GM20431 (cell line): ENCODE data around the gene GRM8.
"Not testable (repeated sequence)": the region's sequence is repeated elsewhere in the genome, so short reads cannot be mapped to it uniquely, and the experiment has no call there.

Experiments used
- in situ Hi-C: fragments of 300-500 bp; cut with MseI, MboI; formaldehyde crosslinking; loops from one replicate; pipeline ENCODE4 v1.15.0; 2020; ENCODE audit warnings: low sequenced_read_pairs; ENCODE audit not compliant: unreplicated experiment

Gene GRM8

DNA sequence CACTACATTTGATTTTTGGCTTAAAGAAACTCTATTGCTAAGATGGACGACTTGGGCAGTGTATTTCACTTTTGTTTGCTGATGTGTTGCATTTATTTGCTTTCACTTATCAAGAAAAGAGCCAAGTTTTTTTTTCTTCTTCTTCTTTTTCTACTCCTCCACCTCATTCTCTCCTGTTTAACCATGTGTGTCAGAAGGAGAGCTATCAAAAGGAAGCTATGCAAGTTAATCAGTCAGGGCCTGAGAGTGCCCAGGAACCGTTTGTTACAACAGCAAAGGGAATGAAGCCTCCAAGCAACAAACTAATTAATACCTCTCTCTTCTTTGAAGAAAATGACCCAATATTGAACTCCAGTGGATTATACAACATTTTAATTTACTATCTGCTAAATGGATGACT lies 299.3 kb downstream of the GRM8 start:
- in situ Hi-C loops: no loop called here

DNA sequence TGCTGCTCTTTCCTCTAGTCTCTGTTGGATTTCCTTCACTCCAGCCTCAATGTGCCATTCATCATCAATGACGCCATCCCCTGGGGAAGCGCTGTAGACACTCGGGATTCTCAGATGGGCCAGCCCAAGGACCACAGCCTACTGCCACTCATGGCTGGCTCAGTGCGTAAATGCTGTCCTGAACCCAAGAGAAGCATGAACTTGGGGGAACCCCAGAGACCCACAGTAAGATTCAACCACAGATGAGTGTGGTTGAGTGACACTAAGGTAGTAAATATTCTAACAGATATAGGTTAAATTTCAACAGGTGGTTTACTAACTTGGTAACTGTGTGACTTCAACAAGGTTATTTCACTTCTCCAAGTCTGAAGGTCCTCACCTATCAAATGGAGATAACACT lies 304.1 kb downstream of the GRM8 start:
- in situ Hi-C loops: no loop called here

DNA sequence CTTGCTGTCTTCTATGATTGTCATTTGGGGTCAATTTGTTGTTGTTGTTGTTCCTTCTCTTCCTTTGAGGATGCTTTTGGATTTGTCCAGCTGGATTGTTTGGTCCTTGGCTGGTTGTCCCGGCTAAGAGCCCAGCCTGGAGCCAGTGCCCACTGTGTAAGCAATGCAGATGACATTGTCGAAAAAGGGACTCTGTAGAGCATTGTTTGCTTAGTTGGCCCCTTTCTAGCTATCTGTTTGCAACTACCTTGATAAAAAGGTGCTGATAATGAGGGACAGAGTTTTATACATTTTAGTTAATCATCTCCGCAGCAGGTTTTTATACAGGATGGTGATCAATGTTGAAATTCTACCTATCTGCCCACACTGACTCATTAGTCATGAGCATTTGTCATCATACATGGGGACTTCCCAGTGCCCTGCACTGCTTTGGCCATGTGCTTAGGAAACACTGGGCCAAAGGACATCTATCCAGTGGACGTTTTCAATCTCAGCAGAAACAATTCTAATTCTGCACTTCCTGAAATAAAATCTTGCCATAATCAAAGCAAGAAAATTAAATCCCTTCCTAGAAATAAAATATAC lies 311.9 kb downstream of the GRM8 start:
- in situ Hi-C loops: no loop called here

DNA sequence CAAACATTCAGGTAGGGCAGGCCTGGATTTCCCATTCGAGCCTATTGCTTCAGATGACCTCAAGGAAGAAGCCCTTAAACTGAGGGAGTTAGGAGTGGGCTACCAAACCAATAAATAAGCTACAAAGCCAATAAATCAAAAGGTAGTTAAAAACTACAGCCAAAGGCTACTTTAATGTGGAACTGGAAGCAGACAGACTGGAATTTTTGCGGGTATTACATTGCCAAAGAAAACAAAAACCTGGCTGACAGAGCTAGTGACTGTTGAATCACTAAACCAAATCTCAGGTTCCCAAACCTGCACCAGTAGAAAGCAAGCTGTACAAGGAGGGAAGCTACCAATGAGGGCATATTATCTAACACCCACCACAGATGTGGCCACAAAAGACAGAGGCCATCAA lies 315.6 kb downstream of the GRM8 start:
- in situ Hi-C loops: no loop called here

DNA sequence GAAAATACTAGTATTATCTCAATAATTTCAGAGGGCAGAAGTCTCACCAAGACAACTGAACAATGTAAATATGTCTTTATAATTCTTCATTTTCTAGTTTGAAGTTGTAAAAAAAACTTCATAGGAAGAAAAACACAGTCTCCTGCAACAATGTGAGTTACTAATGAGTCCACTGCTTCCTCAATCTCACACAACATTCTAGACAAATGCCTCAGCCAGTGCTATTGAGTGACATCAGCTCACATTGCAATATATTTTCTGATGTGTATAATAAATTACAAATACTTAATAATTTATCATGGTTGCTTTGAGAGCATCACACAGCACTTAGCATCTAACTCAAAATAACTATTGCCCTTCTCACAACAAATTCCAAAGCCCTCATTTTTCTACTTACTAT lies 321.2 kb downstream of the GRM8 start:
- in situ Hi-C loops: no loop called here

DNA sequence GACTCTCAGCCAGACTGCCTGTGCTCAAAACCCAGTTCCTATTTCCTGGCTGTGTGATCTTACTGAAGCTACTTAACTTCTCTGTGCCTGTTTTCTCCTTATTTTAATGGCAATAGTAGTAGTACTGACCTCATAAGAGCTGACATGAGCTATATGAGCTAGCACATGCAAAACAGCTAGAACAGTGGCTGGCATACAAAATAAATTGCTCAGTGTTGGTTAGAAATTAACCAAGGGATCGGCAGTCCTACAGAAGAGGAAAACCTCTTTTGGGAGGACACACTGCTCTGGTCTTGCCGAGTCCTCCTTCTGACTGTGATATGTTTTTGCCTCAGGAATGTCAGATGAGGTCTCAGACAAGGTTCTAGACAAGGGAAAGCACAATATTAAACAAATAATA lies 322.6 kb downstream of the GRM8 start:
- in situ Hi-C loops: no loop called here

DNA sequence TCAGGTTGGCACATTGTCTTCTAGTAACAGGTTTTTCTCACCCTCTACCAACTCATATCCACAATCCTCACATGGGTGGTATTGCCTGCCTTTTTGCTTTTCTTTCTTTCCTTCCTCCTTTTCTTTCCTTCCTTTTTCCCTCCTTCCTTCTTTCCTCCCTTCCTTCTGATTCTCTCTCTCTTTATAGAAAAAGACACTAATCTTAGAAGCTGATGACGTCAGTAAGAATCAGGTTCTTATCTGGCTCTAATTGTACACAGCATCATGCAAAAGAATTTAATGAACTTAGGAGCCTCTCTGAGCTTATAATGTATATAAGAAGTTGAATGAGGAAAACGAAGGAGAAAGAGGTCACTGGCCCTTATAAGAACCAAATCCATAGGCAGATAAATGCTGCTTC lies 328.3 kb downstream of the GRM8 start:
- in situ Hi-C loops: no loop called here

DNA sequence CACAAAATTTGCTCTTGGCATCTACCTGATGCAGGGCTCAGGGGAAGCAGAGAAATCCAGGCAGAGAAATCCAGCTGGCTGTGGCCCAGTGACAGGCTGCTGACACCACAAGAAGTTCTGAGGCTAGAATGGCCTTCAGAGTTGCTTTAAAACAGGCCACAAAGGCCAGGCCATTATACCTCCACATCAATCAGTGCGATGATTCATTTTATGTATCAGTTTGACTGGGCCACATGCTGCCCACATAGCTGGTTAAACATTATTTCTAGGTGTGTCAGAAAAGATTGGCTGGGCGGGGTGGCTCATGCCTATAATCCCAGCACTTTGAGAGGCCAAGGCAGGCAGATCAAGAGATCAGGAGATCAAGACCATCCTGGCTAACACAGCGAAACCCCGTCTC lies 341.1 kb downstream of the GRM8 start:
- in situ Hi-C loops: not testable (repeated sequence)

DNA sequence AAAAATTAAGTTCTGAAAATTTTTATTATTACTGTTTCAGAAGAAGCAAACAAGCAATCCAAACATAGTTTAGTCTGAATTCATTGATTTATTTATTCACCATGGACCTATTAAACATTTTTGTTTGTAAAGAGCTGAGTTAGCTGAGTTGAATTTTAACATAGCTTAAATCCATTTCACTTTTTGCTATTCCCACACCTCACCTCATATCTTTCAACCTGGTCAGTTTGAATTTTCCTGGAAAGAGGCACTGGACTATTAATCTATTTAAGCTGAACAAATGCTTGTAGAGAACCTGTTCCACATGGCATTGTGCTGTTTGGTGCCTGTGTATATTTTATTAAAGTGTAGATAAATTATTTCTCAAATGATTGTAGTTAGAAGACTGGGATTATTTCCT lies 344.2 kb downstream of the GRM8 start:
- in situ Hi-C loops: not testable (repeated sequence)

DNA sequence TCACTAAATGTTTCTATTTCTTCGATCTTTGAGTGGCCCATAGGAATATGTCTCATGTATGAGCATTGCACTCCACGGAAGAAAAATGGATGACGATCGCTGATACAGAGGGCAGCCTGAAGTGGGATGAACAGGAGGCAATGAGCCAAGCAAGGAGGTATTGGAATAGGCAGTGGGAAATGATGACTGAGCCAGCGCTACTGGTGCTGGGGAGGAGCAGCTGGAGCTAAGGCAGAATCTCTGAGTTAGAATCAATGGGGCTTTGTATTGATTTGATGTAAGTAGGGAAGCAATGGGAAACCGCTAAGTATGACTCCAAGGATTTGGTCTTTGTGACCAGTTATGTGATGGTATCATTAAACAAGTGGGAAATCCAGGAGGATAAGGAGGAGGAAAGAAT lies 345.1 kb downstream of the GRM8 start:
- in situ Hi-C loops: not testable (repeated sequence)

DNA sequence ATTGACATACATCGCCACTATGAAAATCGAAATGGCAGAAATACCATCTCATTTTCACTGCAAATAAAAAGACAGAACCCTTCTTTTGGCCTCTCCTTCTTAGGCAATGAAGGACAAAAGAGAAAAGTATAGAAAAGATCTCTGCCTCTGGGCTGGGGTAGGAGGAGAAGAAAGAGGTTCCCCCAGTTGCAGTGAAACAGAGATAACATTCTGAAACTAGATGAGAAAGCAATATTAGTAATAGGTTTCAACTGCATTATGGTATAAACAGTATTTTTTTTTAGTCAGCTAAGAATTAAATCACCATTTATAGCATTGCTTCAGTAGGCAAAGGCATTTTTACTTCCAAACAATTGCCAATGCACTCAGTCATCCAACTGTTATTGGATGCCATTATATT lies 347.5 kb downstream of the GRM8 start:
- in situ Hi-C loops: not testable (repeated sequence)

DNA sequence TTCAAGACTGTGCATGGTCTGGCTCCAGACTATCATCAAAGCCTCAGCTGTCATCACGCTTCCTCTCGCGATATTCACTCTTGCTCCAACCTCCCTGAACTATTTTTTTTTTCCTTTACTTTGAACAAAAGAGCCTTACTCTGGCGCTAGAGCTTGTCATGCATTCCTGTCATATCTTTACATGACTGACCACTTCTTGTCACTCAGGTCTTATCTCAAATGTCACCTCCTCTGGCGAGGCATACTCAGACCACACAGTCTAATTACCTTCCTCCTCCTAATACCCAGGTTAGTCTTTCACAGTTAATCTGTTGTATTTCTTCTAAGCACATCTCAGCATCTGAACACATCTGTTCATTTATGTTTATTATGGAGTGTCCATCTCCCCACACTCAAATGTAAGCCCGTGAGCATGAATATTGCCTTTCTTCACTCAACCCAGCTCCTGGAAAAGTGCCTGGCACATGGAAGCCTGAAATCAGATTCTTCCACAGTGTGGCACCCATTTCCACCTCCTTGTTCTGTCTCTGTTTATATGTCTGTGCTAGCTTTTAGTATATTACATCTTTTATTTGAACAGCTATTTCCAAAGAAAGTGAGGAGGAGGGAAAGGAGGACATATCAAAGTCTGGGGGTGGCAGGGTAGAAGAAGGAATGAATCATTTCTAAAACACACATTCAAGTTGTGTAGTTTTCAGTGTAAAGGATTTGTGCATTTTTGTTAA lies 351.5 kb downstream of the GRM8 start:
- in situ Hi-C loops: not testable (repeated sequence)

DNA sequence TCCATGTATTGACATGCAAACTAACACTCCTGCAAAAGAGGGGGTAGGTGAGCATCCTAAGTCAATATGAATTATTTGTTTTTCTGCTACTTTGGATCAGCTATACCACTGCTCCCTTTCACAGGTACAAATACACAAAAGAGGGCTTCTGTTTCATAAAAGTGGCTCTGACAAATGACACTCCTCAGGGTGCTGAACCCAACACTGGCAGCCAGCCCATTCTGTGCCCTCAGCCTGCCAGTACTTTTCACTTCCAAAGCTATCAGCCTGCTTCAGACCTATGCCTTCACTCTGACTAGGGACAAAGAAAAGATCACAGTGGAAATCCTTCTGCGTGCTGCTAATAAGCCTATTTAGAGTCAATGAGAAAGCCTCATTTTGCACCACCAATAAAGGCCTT lies 364.8 kb downstream of the GRM8 start:
- in situ Hi-C loops: not testable (repeated sequence)

DNA sequence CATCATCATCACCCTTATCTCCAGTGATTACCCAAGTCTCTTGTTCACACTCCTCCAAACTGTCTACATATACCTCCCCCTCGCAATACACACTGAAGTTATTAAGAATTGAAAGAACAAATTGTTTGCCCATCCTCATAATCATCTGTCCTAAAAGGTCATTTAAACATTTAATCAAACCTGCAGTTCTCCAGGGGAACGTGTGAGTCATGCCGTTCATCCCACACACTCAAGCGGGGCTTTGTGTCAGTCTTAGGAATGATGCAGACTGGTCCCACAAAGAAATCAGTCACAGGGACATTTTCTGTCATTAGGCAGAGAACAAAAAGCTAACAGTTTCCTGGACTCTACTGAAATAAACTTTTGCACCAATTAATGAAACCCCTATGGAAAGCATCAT lies 365.2 kb downstream of the GRM8 start:
- in situ Hi-C loops: not testable (repeated sequence)

DNA sequence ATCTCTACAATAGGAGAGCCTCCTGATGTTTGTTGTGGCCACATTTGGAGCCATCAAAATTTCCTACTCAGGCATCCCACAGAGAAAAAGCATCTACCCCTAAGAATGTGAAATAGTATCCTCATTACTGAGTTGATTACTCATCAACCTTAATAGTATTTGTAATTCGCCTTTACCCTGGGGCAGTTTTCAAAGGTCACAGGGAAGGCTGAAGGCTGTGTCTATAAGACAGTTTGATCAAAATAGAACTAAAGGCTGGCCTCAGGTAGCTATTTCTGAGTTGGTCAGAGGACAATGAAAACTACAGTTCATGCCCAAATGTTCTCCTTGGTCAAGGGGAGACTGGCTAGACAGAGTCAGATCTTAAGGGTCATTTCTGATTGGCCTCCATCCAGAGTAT lies 370.0 kb downstream of the GRM8 start:
- in situ Hi-C loops: not testable (repeated sequence)

DNA sequence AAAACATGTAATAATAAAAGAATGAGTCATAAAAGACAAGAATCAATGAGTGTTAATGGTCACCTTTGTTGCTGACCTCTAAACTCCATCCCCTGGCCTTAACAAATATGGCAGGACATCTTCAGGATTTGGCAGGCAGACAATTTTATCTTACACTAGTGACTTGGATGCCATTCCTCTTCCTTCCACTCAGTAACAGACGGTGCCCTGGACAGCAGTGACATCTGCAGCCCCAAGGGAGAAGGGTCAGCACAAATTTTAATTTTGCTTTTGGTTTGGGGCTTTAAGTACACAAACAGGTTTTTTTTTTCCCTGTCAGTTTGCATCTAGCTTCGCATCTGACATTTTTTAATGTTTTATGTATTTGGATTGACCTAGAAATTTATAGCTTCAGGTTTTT lies 370.8 kb downstream of the GRM8 start:
- in situ Hi-C loops: not testable (repeated sequence)

DNA sequence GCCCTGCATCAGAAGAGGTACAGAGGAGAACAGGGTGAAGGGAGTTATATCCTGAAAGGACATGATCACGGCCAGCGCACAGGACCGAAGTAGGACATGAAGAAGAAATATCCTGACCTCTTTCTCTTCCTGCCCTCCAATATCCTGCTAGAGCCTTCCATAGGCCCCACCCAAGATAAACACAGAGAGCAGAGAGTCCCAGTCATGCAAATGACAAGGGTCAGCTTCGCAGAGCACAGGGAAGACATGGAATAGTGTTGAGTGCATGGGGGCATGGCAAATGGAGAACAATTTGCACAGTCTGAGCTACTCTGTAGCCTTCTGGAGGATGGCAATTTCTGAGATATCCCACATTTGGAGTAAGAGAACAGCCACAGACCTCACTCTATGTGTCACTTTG lies 371.4 kb downstream of the GRM8 start:
- in situ Hi-C loops: no loop called here

DNA sequence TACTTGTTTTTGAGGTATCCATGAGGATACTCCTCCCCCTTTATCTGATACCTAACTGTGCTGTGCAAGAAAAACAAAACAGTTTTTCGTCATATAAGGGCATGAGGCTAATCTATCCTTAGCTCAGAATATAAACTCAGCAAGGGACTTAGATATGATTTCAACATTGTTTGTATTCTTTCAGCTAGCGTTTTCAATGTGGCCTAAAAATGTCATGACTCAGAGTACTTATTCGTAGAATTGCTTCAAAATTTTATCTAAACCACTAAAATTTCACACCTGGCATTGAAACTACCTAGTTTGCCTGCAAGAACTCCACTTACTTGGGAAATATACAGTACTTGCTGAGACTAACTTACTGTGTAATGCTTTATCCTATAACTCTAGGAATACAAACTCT lies 376.2 kb downstream of the GRM8 start:
- in situ Hi-C loops: not testable (repeated sequence)

DNA sequence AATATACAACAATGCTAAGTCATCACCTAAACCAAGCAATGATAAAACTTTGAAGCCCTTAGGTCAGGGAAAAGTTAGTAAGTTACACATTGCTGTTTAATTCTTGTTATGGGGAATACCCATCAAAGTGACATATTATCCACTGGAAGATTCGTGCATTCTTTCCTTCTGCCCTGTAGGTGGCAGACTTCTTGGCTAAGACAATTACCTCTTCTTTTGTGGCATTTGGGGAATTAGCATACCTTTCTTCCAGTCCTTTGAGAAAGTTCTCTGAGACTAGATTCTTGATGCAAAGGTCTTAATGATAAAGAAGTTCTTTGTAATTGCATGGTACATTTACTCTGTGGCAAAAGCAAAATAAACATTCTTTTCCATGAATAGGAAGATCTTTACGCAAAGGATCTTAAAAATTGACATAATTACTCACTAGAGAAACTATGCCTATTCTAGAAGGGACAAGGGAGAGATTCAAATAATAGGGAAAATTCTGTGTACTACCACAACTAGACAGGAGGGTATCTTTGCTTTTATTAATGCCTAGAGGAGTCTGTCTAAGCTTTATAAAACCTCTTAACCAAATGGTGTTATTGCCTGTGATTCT lies 395.9 kb downstream of the GRM8 start:
- in situ Hi-C loops: no loop called here

DNA sequence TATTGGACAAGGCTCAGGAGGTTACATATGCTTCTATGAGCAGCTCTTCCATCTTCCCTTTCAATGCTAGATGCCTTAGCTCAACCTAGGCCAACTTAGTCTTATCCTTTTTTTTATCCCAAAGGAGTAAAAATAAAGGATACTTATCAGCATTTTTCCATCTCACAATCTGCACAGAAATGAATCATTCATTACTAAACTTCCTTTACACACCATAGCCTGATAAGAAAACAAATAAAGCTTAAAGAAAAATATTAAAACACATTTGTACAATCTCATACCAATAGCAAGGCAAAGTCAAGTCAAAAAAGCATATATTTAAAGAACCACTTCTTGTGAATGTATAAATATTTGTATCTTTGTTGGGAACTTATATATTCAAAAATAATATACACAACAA lies 407.4 kb downstream of the GRM8 start:
- in situ Hi-C loops: no loop called here

DNA sequence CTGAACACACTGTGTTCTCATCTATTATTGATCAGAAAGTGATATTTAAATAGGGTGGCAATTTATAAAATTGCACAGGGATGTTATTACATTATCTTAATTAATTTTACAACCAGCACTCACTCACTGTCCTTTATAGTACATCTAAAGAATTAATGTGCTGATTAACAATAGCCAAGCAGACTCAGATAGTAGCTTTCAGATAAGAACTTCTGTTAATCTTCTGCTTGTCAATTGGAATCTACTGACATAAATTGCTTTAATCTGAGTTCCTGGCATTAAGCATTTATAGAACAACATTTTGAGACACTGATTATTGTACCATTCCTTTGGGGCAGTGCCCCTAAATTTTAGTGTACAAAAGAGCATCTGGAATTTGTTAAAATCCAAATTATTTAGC lies 408.9 kb downstream of the GRM8 start:
- in situ Hi-C loops: no loop called here

DNA sequence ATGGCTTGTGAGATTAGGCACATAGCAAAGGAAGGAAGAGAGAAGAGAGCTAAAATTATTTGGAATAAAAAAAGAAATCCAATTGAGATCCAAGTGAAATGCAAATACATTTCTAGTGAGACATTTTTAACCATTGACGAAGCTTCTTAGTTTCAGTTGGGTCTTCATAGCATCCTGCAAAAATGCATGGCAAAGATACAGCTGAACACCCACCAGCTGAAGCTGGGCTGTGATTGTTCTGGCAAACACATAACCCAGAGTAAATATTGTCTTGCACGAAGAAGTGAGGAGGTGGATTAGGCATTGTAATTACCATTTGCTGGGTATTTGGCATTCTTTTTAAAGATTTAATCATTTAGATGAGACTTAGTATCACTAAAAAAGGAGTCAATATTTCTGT lies 409.4 kb downstream of the GRM8 start:
- in situ Hi-C loops: no loop called here
